ENCODE results near the gene TTC33. TPM values are rescaled to one million over a fixed set of nuclear protein-coding genes. Genes with fewer than 3 reads are reported as not detected.

TTC33 gene
- polyA plus RNA-seq, 1 of the 3 experiments (the other 2 are of a cell fraction) = 2.2 TPM

DNA sequence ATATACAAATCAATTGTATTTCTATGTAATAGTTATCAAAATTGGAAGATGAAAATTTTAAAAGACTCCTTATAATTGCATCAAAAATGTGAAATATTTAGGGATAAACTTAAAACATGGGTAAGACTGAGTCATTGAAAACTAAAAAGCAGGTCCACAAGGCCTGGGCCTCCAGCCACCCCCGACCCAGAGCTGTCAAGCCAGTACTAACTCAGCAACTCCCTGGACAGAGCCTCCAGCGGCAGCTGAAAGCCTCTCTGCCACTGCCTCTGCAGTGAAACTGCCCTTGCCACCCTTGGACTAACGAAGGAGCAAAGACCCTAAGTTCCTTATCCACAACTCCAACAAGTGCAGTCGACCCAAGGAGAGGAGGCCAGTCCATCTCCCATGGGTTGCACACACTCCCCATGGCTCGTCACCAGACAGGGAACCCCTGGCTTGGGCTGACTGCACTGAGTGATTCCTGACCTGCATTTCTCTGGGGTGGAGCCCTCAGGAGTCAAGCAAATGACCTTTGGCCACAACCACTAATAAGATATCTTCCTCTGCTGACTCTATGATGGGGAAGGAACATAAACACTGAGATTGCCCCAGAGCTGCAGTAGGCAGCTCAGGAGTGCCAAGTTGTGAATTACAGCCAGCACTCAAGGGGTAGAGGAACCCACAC lies 55.5 kb downstream of the TTC33 start:
- no peak overlapping the region for H3K4me2 ChIP-seq
- H3K4me1 ChIP-seq (ENCODE audit: control insufficient read depth in 1 of 2, insufficient read depth in 2 of 2, low read depth in 1 of 2, low read length in 1 of 2) = no peaks in the 10 kb centered on the region
- H3K9ac ChIP-seq = no peak overlapping the region
- TF ChIP-seq GABPA (IDR thresholded peaks at IDR 0.05; ENCODE audit: low read depth) (no peak), CHD2 (IDR thresholded peaks at IDR 0.05; ENCODE audit: low read length, partially characterized antibody) (no peak), RXRA (IDR thresholded peaks at IDR 0.05; ENCODE audit: borderline replicate concordance, low read depth) (no peak), EP300 (IDR thresholded peaks at IDR 0.05; ENCODE audit: borderline replicate concordance in 1 of 2, low read depth in 1 of 2, low read length in 1 of 2) (no peak), POLR2AphosphoS5 (IDR thresholded peaks at IDR 0.05; ENCODE audit: low read depth, low read length) (no peak), NRF1 (IDR thresholded peaks at IDR 0.05; ENCODE audit: low read depth, low read length) (no peak), EZH2phosphoT487 (IDR thresholded peaks at IDR 0.05; ENCODE audit: borderline replicate concordance, low read depth) (no peak), TAF1 (IDR thresholded peaks at IDR 0.05; ENCODE audit: borderline replicate concordance, low read depth, low read length) (no peak), TCF12 (IDR thresholded peaks at IDR 0.05) (no peak)
- TF ChIP-seq, protein P1, sequence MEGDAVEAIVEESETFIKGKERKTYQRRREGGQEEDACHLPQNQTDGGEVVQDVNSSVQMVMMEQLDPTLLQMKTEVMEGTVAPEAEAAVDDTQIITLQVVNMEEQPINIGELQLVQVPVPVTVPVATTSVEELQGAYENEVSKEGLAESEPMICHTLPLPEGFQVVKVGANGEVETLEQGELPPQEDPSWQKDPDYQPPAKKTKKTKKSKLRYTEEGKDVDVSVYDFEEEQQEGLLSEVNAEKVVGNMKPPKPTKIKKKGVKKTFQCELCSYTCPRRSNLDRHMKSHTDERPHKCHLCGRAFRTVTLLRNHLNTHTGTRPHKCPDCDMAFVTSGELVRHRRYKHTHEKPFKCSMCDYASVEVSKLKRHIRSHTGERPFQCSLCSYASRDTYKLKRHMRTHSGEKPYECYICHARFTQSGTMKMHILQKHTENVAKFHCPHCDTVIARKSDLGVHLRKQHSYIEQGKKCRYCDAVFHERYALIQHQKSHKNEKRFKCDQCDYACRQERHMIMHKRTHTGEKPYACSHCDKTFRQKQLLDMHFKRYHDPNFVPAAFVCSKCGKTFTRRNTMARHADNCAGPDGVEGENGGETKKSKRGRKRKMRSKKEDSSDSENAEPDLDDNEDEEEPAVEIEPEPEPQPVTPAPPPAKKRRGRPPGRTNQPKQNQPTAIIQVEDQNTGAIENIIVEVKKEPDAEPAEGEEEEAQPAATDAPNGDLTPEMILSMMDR (IDR thresholded peaks at IDR 0.05) = no peak
- TF ChIP-seq, protein P2, sequence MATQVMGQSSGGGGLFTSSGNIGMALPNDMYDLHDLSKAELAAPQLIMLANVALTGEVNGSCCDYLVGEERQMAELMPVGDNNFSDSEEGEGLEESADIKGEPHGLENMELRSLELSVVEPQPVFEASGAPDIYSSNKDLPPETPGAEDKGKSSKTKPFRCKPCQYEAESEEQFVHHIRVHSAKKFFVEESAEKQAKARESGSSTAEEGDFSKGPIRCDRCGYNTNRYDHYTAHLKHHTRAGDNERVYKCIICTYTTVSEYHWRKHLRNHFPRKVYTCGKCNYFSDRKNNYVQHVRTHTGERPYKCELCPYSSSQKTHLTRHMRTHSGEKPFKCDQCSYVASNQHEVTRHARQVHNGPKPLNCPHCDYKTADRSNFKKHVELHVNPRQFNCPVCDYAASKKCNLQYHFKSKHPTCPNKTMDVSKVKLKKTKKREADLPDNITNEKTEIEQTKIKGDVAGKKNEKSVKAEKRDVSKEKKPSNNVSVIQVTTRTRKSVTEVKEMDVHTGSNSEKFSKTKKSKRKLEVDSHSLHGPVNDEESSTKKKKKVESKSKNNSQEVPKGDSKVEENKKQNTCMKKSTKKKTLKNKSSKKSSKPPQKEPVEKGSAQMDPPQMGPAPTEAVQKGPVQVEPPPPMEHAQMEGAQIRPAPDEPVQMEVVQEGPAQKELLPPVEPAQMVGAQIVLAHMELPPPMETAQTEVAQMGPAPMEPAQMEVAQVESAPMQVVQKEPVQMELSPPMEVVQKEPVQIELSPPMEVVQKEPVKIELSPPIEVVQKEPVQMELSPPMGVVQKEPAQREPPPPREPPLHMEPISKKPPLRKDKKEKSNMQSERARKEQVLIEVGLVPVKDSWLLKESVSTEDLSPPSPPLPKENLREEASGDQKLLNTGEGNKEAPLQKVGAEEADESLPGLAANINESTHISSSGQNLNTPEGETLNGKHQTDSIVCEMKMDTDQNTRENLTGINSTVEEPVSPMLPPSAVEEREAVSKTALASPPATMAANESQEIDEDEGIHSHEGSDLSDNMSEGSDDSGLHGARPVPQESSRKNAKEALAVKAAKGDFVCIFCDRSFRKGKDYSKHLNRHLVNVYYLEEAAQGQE (IDR thresholded peaks at IDR 0.05; ENCODE audit: low read depth, low read length) = no peak
- 50% methylated on average over 1 of the region's 5 CpGs for WGBS (ENCODE audit: low lambda C conversion rate)
- H3F3A ChIP-seq (replicated peaks; ENCODE audit: insufficient read depth) = no peaks in the 10 kb centered on the region
- no peaks in the 10 kb centered on the region; the same call in 1 of the 2 replicates for H3K9me3 ChIP-seq
- ChIA-PET CTCF (no interaction called here), POLR2A (interaction anchor here (0.6 kb wide), 1 partner anchor 202 kb away, joined by 3 read pairs; no protein-coding TSS in a partner anchor)
- no peak overlapping the region for H3K27ac ChIP-seq (ENCODE audit: low read depth in 2 of 2, low read length in 1 of 2)
- H3K9me2 ChIP-seq = no peaks in the 10 kb centered on the region
- H3K4me3 ChIP-seq (ENCODE audit: low read depth in 2 of 2, low read length in 1 of 2) = no peak overlapping the region
- no peak overlapping the region for H2AFZ ChIP-seq (ENCODE audit: low read depth)
- H3K27me3 ChIP-seq (ENCODE audit: insufficient read depth) = no peaks in the 10 kb centered on the region
- no peaks in the 10 kb centered on the region; the same call in 1 of the 2 replicates for H3K79me2 ChIP-seq (ENCODE audit: insufficient read depth)
- no peaks in the 10 kb centered on the region for H4K20me1 ChIP-seq (ENCODE audit: insufficient read depth)
- peaks cover 0 to 6% of the 10 kb centered on the region in 2 experiments for H3K36me3 ChIP-seq (replicated peaks in 1 of 2; ENCODE audit: control insufficient read depth in 1 of 2, insufficient read depth in 2 of 2, low read length in 1 of 2)
- no peak for DNase-seq

DNA sequence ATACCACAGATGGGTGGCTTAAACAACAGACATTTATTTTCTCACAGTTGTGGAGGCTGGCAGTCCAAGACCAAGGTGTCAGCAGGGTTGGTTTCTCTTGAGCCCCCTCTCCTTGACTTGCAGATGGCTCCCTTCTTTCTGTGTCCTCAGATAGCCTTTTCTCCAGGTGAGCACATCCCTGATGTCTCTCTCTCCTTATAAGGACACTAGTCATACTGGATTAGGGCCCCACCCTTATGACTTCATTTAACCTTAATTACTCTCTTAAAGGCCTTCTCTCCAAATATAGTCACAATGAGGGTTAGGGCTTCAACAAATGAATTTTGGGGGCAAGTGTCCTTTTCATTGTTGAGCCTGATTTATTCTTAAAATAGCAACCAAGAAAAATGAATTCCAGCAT lies 61.3 kb downstream of the TTC33 start:
- no peaks in the 10 kb centered on the region for H3K27me3 ChIP-seq (ENCODE audit: insufficient read depth)
- POLR2A ChIA-PET = no interaction called here
- no peaks in the 10 kb centered on the region for H3K9me3 ChIP-seq
- H3K4me1 ChIP-seq (ENCODE audit: control insufficient read depth in 1 of 2, insufficient read depth in 2 of 2, low read depth in 1 of 2, low read length in 1 of 2) = no peaks in the 10 kb centered on the region
- H3K4me3 ChIP-seq (ENCODE audit: low read depth in 2 of 2, low read length in 1 of 2) = no peak overlapping the region
- H3K36me3 ChIP-seq (replicated peaks in 1 of 2; ENCODE audit: control insufficient read depth in 1 of 2, insufficient read depth in 2 of 2, low read length in 1 of 2) = no peaks in the 10 kb centered on the region
- H3F3A ChIP-seq (replicated peaks; ENCODE audit: insufficient read depth) = peaks cover 10% of the 10 kb centered on the region
- CTCF ChIA-PET = interaction anchor here (1.3 kb wide), 1 partner anchor 9 kb away, joined by 3 read pairs; no protein-coding TSS in a partner anchor
- H3K9ac ChIP-seq = no peak overlapping the region
- no peaks in the 10 kb centered on the region for H3K79me2 ChIP-seq (ENCODE audit: insufficient read depth)
- DNase-seq = no peak
- H3K27ac ChIP-seq (ENCODE audit: low read depth in 2 of 2, low read length in 1 of 2) = no peak overlapping the region
- H3K4me2 ChIP-seq = no peak overlapping the region
- no peaks in the 10 kb centered on the region for H4K20me1 ChIP-seq (ENCODE audit: insufficient read depth)
- TF ChIP-seq TEAD4 (IDR thresholded peaks at IDR 0.05; ENCODE audit: borderline replicate concordance, insufficient read depth) = no peak
- H2AFZ ChIP-seq (ENCODE audit: low read depth) = no peak overlapping the region
- H3K9me2 ChIP-seq = no peaks in the 10 kb centered on the region

Data from SK-N-SH (cell line).